Activated T-helper 2 cell treated with anti-CD3 and anti-CD28 coated beads, Interferon-gamma antibody, Interleukin-2, Interleukin-4, amounts not matched to agents 10 μg/mL and 5 μg/mL and 100 μg/mL, durations not matched to agents 14 hours and 24 hours and 36 hours (primary cell): ENCODE results near the gene CFAP92. TPM values are rescaled to one million over a fixed set of nuclear protein-coding genes. Genes with fewer than 3 reads are reported as not detected.

Experiments used
- total RNA-seq: library from RNA; stranded (reverse); gene quantifications from 2 replicates; pipeline ENCODE4 v1.2.3, GENCODE V29; 2022

CFAP92 gene
- total RNA-seq, 1 donor from 2014 or later: not detected

Other genes with a start within 250 kb of the CFAP92 start
- 60.8 and 68.9 TPM in 2 replicates for gene ACAD9, start 114.5 kb downstream of the CFAP92 start, total RNA-seq
- 0.11 and 0.32 TPM in 2 replicates for gene EFCC1, start 7.2 kb upstream of the CFAP92 start, total RNA-seq
- gene GP9, start 66.7 kb upstream of the CFAP92 start, total RNA-seq: not detected in 2 replicates
- gene RAB43, start 127.7 kb upstream of the CFAP92 start, total RNA-seq: 30.7 and 32.1 TPM in 2 replicates
- 71.4 and 78.0 TPM in 2 replicates for gene ISY1, start 167.0 kb upstream of the CFAP92 start, total RNA-seq
- 351 TPM in 2 replicates for gene CNBP, start 189.8 kb upstream of the CFAP92 start, total RNA-seq